Brain pericyte (primary cell): Measurements from ENCODE around the gene OR4F6.
"Not testable (repeated sequence)": the region's sequence is repeated elsewhere in the genome, so short reads cannot be mapped to it uniquely, and the experiment has no call there.

Source experiments
- DNase-seq: peaks from one replicate; pipeline ENCODE4 v3.0.0-alpha.2; 2012; ENCODE audit warnings: low read depth, low spot score

Gene OR4F6

GRCh38 chr15:101803209-101803608 lies at the start of gene OR4F6:
TSS of gene OR4F6 (plus strand) at chr15:101803509. CDS start at chr15:101805720, 2,211 bp downstream.
- DNase-seq = no peak

GRCh38 chr15:101764669-101765339 lies 38.5 kb upstream of the OR4F6 start:
- not testable (repeated sequence) for DNase-seq

- DNase-seq = not testable (repeated sequence)
Measured at GRCh38 chr15:101765340-101765671, 38.0 kb upstream of the OR4F6 start.

GRCh38 chr15:101765772-101766456 lies 37.4 kb upstream of the OR4F6 start:
- DNase-seq = no peak

- DNase-seq = not testable (repeated sequence)
Measured at GRCh38 chr15:101767083-101767640, 36.1 kb upstream of the OR4F6 start.

GRCh38 chr15:101772921-101773320 lies 30.4 kb upstream of the OR4F6 start:
- DNase-seq = no peak

GRCh38 chr15:101773496-101774100 lies 29.7 kb upstream of the OR4F6 start:
- DNase-seq = no peak

GRCh38 chr15:101775136-101775535 lies 28.2 kb upstream of the OR4F6 start:
- DNase-seq = no peak

- not testable (repeated sequence) for DNase-seq
Measured at GRCh38 chr15:101778576-101778975, 24.7 kb upstream of the OR4F6 start.

- not testable (repeated sequence) for DNase-seq
Measured at GRCh38 chr15:101780225-101780624, 23.1 kb upstream of the OR4F6 start.

GRCh38 chr15:101781928-101782327 lies 21.4 kb upstream of the OR4F6 start:
- DNase-seq = no peak

GRCh38 chr15:101784644-101785043 lies 18.7 kb upstream of the OR4F6 start:
- DNase-seq = no peak

GRCh38 chr15:101786422-101786821 lies 16.9 kb upstream of the OR4F6 start:
- DNase-seq = not testable (repeated sequence)

GRCh38 chr15:101788001-101788400 lies 15.3 kb upstream of the OR4F6 start:
- DNase-seq = not testable (repeated sequence)

GRCh38 chr15:101788503-101789269 lies 14.6 kb upstream of the OR4F6 start:
- not testable (repeated sequence) for DNase-seq

- not testable (repeated sequence) for DNase-seq
Measured at GRCh38 chr15:101790748-101791147, 12.6 kb upstream of the OR4F6 start.

- DNase-seq = not testable (repeated sequence)
Measured at GRCh38 chr15:101793981-101794380, 9.3 kb upstream of the OR4F6 start.

- DNase-seq = no peak
Measured at GRCh38 chr15:101795455-101795854, 7.9 kb upstream of the OR4F6 start.

- no peak for DNase-seq
Measured at GRCh38 chr15:101799665-101800064, 3.6 kb upstream of the OR4F6 start.

- no peak for DNase-seq
Measured at GRCh38 chr15:101801048-101801447, 2.3 kb upstream of the OR4F6 start.

GRCh38 chr15:101803676-101804075 lies 367 bp downstream of the OR4F6 start:
- DNase-seq = no peak

GRCh38 chr15:101804375-101804774 lies 1.1 kb downstream of the OR4F6 start:
- DNase-seq = no peak
